Ovary (tissue), 9 donors: ENCODE results near the gene MACROH2A1. TPM values are rescaled to one million over a fixed set of nuclear protein-coding genes. Genes with fewer than 3 reads are reported as not detected.

Source experiments
- DNase-seq, 5 donors: peaks; one replicate each; pipeline ENCODE4 v3.0.0-alpha.2; 2019 to 2020
- H3K27ac ChIP-seq, 2 donors: fragments of 200-600 bp; one replicate each; pipeline versions ENCODE4 v1.5.1 to v1.8.0; 2019 to 2022
- H3K27me3 ChIP-seq: fragments of 200-600 bp; one replicate; pipeline ENCODE4 v1.8.0; 2022
- H3K36me3 ChIP-seq: fragments of 200-600 bp; sonication (generic); one replicate; pipeline ENCODE4 v1.5.1; 2019
- H3K4me1 ChIP-seq: one replicate; pipeline ENCODE4 v1.8.1; 2013; ENCODE audit warnings: mild to moderate bottlenecking, moderate library complexity; ENCODE audit not compliant: insufficient read depth
- H3K4me3 ChIP-seq: fragments of 200-600 bp; sonication (generic); one replicate; pipeline ENCODE4 v1.5.1; 2017
- H3K9me3 ChIP-seq, 2 donors: fragments of 200-600 bp in 1 of 2; sonication (generic) in 1 of 2; one replicate each; pipeline versions ENCODE4 v1.5.1 to v1.8.1; 2013 to 2019; ENCODE audit warnings: mild to moderate bottlenecking in 1 of 2, moderate library complexity in 1 of 2
- EP300 ChIP-seq: sonication (generic); formaldehyde crosslinking; IDR thresholded peaks from one replicate; pipeline ENCODE4 v1.6.1; 2017; ENCODE audit warnings: antibody characterized with exemption
- POLR2A ChIP-seq: fragments of 450-650 bp; IDR thresholded peaks from one replicate; pipeline ENCODE4 v1.6.1; 2017; ENCODE audit warnings: antibody characterized with exemption, mild to moderate bottlenecking, moderate library complexity
- WGBS, 3 donors: extraction: QIAGEN DNeasy Blood & Tissue Kit in 1 of 3; methylation state at CpG; one replicate each; pipeline versions ENCODE4 v1.1.5 to v1.1.7; 2013 to 2017; 5-methylcytosine and 5-hydroxymethylcytosine counted together
- intact Hi-C, 4 donors: fragments of 100-400 bp; cut with DNase I; formaldehyde crosslinking; loops; one replicate each; pipeline versions ENCODE4 v1.11.0 to v1.15.1; 2022 to 2023
- polyA plus RNA-seq, 2 donors: library from polyadenylated mRNA; stranded (reverse); fragments of 200-250 nt in 1 of 2; fragments of 350-450 nt in 1 of 2; fragmentation: Illumina TruSeq in 1 of 2; extraction: RNeasy Lipid Tissue Mini Kit (QIAGEN cat#74804) in 1 of 2; gene quantifications; one replicate each; pipeline ENCODE4 v1.2.3, GENCODE V29; 2013 to 2014
- total RNA-seq, 7 donors: library from RNA; depleted of rRNA in 2 of 7; stranded (reverse); fragments of >200 nt in 2 of 7; fragmentation: NEBNext Ultra II Directional in 3 of 7; extraction: Animal tissue kit (Norgen Biotek cat#: 25700) in 3 of 7; gene quantifications; one replicate each; pipeline versions ENCODE4 v1.1.0 to v1.2.4, GENCODE V29; 2016 to 2023
- TF ChIP-seq, protein P1 (sequence below), 3 donors: fragments of 450-650 bp in 2 of 3; fragments of 200-600 bp in 1 of 3; IDR thresholded peaks; one replicate each; pipeline versions ENCODE4 v1.5.1 to v1.8.0; 2016 to 2022; ENCODE audit warnings: antibody characterized with exemption in 3 of 3, mild to moderate bottlenecking in 1 of 3
- donor health status: DM: no; HTN: no; CAD: no; lungs with moderate emphysema.
- donor health status: DM: no; HTN: no; CAD: no.
- donor health status: Bipolar disorder and iron deficiency.
- donor health status: DM: yes; HTN: yes; CAD: no.
- donor health status: DM: no; HTN: no; CAD: no.
- donor health status: DM: yes; HTN: yes; CAD: no.

MACROH2A1 gene
- total and polyA plus RNA-seq, 9 donors, result 71.7 to 157 (median 102) TPM

DNA sequence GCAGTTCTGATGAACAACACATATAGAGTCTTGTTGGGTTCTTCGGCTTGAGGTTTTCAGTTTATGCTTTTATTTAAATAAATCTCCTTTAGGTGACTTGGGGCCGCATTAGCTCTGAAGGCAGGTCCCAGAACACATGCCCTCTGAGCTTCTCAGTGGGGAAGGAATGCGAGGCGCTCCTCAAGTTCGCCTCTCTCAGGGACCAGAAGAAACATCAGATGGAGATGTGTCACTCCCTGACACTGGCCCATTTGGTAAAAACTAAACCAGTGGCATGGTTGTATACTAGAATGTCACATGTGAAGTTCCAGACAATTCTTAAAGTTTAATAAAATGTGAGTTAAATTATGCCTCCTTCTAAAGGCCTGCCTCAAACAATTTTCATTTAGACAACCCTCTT lies 1.9 kb downstream of the MACROH2A1 start:
- intact Hi-C loops, result no loop called here
- no peaks in the 10 kb centered on the region for H3K9me3 ChIP-seq
- TF ChIP-seq, protein P1, sequence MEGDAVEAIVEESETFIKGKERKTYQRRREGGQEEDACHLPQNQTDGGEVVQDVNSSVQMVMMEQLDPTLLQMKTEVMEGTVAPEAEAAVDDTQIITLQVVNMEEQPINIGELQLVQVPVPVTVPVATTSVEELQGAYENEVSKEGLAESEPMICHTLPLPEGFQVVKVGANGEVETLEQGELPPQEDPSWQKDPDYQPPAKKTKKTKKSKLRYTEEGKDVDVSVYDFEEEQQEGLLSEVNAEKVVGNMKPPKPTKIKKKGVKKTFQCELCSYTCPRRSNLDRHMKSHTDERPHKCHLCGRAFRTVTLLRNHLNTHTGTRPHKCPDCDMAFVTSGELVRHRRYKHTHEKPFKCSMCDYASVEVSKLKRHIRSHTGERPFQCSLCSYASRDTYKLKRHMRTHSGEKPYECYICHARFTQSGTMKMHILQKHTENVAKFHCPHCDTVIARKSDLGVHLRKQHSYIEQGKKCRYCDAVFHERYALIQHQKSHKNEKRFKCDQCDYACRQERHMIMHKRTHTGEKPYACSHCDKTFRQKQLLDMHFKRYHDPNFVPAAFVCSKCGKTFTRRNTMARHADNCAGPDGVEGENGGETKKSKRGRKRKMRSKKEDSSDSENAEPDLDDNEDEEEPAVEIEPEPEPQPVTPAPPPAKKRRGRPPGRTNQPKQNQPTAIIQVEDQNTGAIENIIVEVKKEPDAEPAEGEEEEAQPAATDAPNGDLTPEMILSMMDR (IDR thresholded peaks at IDR 0.05), result no peak
- TF ChIP-seq EP300 (no peak), POLR2A (no peak)
- WGBS, 3 donors, result 94 to 97% (median 96%) methylated on average over 5 of the region's 5 CpGs
- H3K36me3 ChIP-seq, result no peaks in the 10 kb centered on the region
- DNase-seq, result no peak
- no peak overlapping the region for H3K4me3 ChIP-seq
- no peak overlapping the region for H3K27ac ChIP-seq
- no peaks in the 10 kb centered on the region for H3K27me3 ChIP-seq
- H3K4me1 ChIP-seq, result peaks cover 12% of the 10 kb centered on the region

DNA sequence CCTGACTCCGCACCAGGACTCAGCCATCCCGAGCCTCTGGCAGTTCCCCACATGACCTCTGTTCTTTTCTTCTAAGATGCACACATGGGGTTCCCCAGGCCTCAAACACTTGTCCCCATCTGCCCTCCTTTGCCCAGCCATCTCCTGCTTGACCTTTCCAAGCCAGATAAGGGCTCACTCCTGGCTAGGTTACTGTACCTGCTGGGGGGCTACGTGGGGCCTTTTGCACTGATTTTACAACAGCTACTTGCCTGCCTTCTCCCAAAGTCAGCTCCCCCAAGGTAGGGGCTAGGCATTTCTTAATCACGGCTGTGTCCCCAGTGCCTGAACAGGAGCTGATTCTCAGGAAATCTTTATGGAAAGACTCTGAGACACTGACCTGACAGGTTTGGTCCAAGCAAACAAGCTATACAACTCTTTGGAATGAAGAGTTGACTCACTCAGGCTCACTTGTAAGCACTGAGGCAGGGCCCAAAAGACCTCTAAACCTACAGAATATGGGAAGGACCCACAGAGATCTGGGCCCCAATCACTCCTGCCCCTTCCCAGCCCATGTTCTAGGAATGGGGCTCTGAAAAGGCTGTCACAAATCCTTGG lies 2.5 kb downstream of the MACROH2A1 start:
- H3K4me1 ChIP-seq, result peaks cover 12% of the 10 kb centered on the region
- intact Hi-C loops, result no loop called here
- H3K27ac ChIP-seq, result no peak overlapping the region
- TF ChIP-seq, protein P1 (IDR thresholded peaks at IDR 0.05), result no peak
- no peak for TF ChIP-seq EP300
- no peak for TF ChIP-seq POLR2A
- DNase-seq, result no peak
- H3K27me3 ChIP-seq, result no peaks in the 10 kb centered on the region
- H3K4me3 ChIP-seq, result no peak overlapping the region
- H3K36me3 ChIP-seq, result no peaks in the 10 kb centered on the region
- WGBS, 3 donors, result 68 to 80% (median 68%) methylated on average over 4 of the region's 4 CpGs
- no peaks in the 10 kb centered on the region for H3K9me3 ChIP-seq

DNA sequence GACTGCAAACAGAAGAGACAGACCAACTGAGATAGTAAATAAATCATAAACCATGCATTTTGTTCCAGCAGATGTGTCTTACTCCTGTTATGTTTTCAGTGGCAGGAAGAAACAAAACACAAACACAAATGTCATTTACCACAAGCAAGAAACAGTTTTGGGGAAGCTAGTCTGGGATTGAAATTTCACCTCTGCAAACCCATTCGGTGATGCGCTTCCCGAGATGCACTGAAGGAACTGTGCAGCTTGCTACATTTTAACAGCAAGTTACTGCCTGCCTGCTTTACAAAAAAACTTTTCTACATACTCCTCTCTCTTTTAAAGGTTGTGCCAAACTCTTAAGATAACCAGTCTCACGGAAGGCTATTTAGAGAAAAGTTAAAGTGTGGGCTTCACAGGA lies 3.2 kb downstream of the MACROH2A1 start:
- no peak for DNase-seq
- Histone ChIP-seq H3K27me3 (no peaks in the 10 kb centered on the region), H3K4me1 (peaks cover 12% of the 10 kb centered on the region), H3K4me3 (no peak overlapping the region), H3K9me3 (no peaks in the 10 kb centered on the region), H3K27ac (no peak overlapping the region), H3K36me3 (no peaks in the 10 kb centered on the region)
- TF ChIP-seq POLR2A, result no peak
- no peak for TF ChIP-seq EP300
- TF ChIP-seq, protein P1 (IDR thresholded peaks at IDR 0.05), result no peak
- WGBS, 3 donors, result 45 to 54% (median 48%) methylated on average over 4 of the region's 4 CpGs
- intact Hi-C loops, result no loop called here

DNA sequence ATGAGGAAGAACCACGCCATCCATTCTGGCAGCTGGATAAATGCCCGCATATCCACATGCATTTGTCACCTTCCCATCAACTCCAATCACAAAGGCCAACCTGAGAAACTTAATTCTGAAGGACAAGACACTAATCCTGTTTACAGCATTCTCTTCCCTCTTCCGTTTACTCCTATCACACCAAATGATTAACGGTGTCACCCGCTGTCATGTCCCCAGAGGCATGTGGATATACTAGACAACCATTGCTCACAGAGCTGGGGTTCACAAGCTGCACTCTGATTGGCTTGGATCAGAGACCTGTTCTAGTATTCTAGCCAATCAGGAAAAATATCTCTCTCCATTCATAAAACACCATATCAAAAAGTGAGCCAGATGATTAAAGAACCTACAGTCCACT lies 3.6 kb downstream of the MACROH2A1 start:
- no peak overlapping the region for H3K4me3 ChIP-seq
- H3K4me1 ChIP-seq, result peaks cover 12% of the 10 kb centered on the region
- 84 to 88% (median 85%) methylated on average over 5 of the region's 5 CpGs for WGBS, 3 donors
- no peaks in the 10 kb centered on the region for H3K36me3 ChIP-seq
- no peaks in the 10 kb centered on the region for H3K27me3 ChIP-seq
- H3K9me3 ChIP-seq, result no peaks in the 10 kb centered on the region
- no peak for TF ChIP-seq POLR2A
- TF ChIP-seq, protein P1 (IDR thresholded peaks at IDR 0.05), result no peak
- TF ChIP-seq EP300, result no peak
- H3K27ac ChIP-seq, result no peak overlapping the region
- intact Hi-C loops, result no loop called here
- DNase-seq, result no peak
